ENCODE data around the gene ANXA8. TPM values are rescaled to one million over a fixed set of nuclear protein-coding genes. Genes with fewer than 3 reads are reported as not detected.
"Not testable (repeated sequence)": the region's sequence is repeated elsewhere in the genome, so short reads cannot be mapped to it uniquely, and the experiment has no call there.

Gene ANXA8
- total and polyA plus RNA-seq, 9 donors: 0.63 to 20.2 (median 1.6) TPM

GRCh38 chr10:47456079-47456785 lies 27.7 kb downstream of the ANXA8 start:
- intact Hi-C loops (cut with DNase I): loop anchor here in 1 of 4 donors (5.0 kb wide), 1 partner anchor 39 kb away; no protein-coding TSS in a partner anchor
- no peaks in the 10 kb centered on the region for H3K27me3 ChIP-seq
- H3K27ac ChIP-seq: no peak overlapping the region
- no peaks in the 10 kb centered on the region for H3K36me3 ChIP-seq
- H3K9me3 ChIP-seq: no peaks in the 10 kb centered on the region
- WGBS, 3 donors: 49 to 51% (median 51%) methylated on average over 8 of the region's 8 CpGs
- DNase-seq: peak in 2 of 5 donors; percentile 2 to 10
- no peak overlapping the region for H3K4me3 ChIP-seq
- H3K4me1 ChIP-seq (ENCODE audit: insufficient read depth): peaks cover 6% of the 10 kb centered on the region
- TF ChIP-seq CTCF (IDR thresholded peaks at IDR 0.05): no peak
- TF ChIP-seq EP300 (IDR thresholded peaks at IDR 0.05): no peak
- no peak for TF ChIP-seq POLR2A (IDR thresholded peaks at IDR 0.05)

GRCh38 chr10:47455350-47456078 lies 28.4 kb downstream of the ANXA8 start:
- DNase-seq: peak in 2 of 5 donors; percentile 1 to 11
- intact Hi-C loops (cut with DNase I): loop anchor here in 1 of 4 donors (5.0 kb wide), 1 partner anchor 38 kb away; no protein-coding TSS in a partner anchor
- 92% methylated on average over 9 of the region's 9 CpGs for whole genome bisulfite sequencing, 3 donors

GRCh38 chr10:47454780-47455058 lies 29.2 kb downstream of the ANXA8 start:
- intact Hi-C loops (cut with DNase I): loop anchor here in 1 of 4 donors (5.0 kb wide), 1 partner anchor 37 kb away; no protein-coding TSS in a partner anchor
- no peaks in the 10 kb centered on the region for H3K27me3 ChIP-seq
- H3K27ac ChIP-seq: no peak overlapping the region
- no peak for TF ChIP-seq CTCF (IDR thresholded peaks at IDR 0.05)
- no peak for TF ChIP-seq EP300 (IDR thresholded peaks at IDR 0.05)
- no peak for TF ChIP-seq POLR2A (IDR thresholded peaks at IDR 0.05)
- DNase-seq: peak in 1 of 5 donors; percentile 1
- no peaks in the 10 kb centered on the region for H3K9me3 ChIP-seq
- H3K36me3 ChIP-seq: no peaks in the 10 kb centered on the region
- peaks cover 6% of the 10 kb centered on the region for H3K4me1 ChIP-seq (ENCODE audit: insufficient read depth)
- WGBS, 3 donors: 88 to 98% (median 96%) methylated on average over 3 of the region's 3 CpGs
- no peak overlapping the region for H3K4me3 ChIP-seq

More at GRCh38 chr10:47455350-47456078, 28.4 kb downstream of the ANXA8 start:
- H3K27ac ChIP-seq; H3K4me3 ChIP-seq; H3K4me1 ChIP-seq (ENCODE audit: insufficient read depth); H3K36me3 ChIP-seq; H3K9me3 ChIP-seq; H3K27me3 ChIP-seq: not testable (repeated sequence)

- Histone ChIP-seq H3K36me3 (no peaks in the 10 kb centered on the region), H3K27me3 (no peaks in the 10 kb centered on the region), H3K4me3 (no peak overlapping the region), H3K27ac (no peak overlapping the region), H3K9me3 (no peaks in the 10 kb centered on the region), H3K4me1 (ENCODE audit: insufficient read depth) (peaks cover 6% of the 10 kb centered on the region)
- peak in 2 of 5 donors; percentile 5 to 24 for DNase-seq
- intact Hi-C loops (cut with DNase I): no loop called here
- 79 to 86% (median 82%) methylated on average over 10 of the region's 10 CpGs for WGBS, 3 donors
- TF ChIP-seq CTCF (IDR thresholded peaks at IDR 0.05) (no peak), POLR2A (IDR thresholded peaks at IDR 0.05) (no peak)
Measured at GRCh38 chr10:47454008-47454779, 29.7 kb downstream of the ANXA8 start.

Measured in ovary (tissue), 9 donors.